Panc1 (cell line): Measurements from ENCODE around the gene NR4A1. TPM values are rescaled to one million over a fixed set of nuclear protein-coding genes. Genes with fewer than 3 reads are reported as not detected.

Experiments used
- ATAC-seq: fragments of 200-7000 bp; cut with Tn5 transposase; 2 replicates; pipeline ENCODE4 v1.9.1; 2020; ENCODE audit warnings: mild to moderate bottlenecking, moderate library complexity
- BruUV-seq: library from RNA; stranded (reverse); fragments of 400-500 nt; replicated peaks from 2 replicates; lab custom pipeline; 2021; lab: Mats Ljungman, UMichigan
- CTCF ChIA-PET: fragments of 300-600 bp; sonication (Branson Sonifier 250); formaldehyde crosslinking; loops from one replicate; lab custom pipeline; 2022; ENCODE audit warnings: antibody characterized with exemption; lab: Charles Lee
- POLR2A ChIA-PET: fragments of 300-600 bp; sonication (Branson Sonifier 250); formaldehyde crosslinking; loops from one replicate; lab custom pipeline; 2022; ENCODE audit warnings: antibody characterized with exemption; lab: Charles Lee
- DNase-seq: peaks from one replicate; pipeline ENCODE4 v3.0.0-alpha.2; 2010; ENCODE audit warnings: low read depth, low spot score
- H3K27ac ChIP-seq: 2 replicates; pipeline ENCODE4 v1.5.1; 2011; ENCODE audit warnings: mild to moderate bottlenecking, low read length, inconsistent platforms
- H3K27me3 ChIP-seq: fragments of 200-500 bp; sonication (Bioruptor generic); 2 replicates; pipeline ENCODE4 v1.6.0; 2014; ENCODE audit warnings: low read length, inconsistent platforms; ENCODE audit not compliant: control insufficient read depth, insufficient read depth
- H3K36me3 ChIP-seq: fragments of 200-500 bp; sonication (Bioruptor generic); 2 replicates; pipeline ENCODE4 v1.5.1; 2014; ENCODE audit warnings: inconsistent platforms, mild to moderate bottlenecking, low read length, moderate library complexity; ENCODE audit not compliant: control insufficient read depth, insufficient read depth
- H3K4me1 ChIP-seq: 2 replicates; pipeline ENCODE4 v1.5.1; 2011; ENCODE audit warnings: inconsistent platforms, mild to moderate bottlenecking, low read length, moderate library complexity; ENCODE audit not compliant: control insufficient read depth, insufficient read depth
- H3K4me3 ChIP-seq, 2 experiments: 2 replicates each; pipeline ENCODE4 v1.5.1; 2011 to 2012; ENCODE audit warnings: low read depth in 2 of 2, low read length in 2 of 2, mild to moderate bottlenecking in 2 of 2, inconsistent platforms in 1 of 2, moderate library complexity in 1 of 2
- H3K9me3 ChIP-seq: fragments of 200-500 bp; sonication (Bioruptor generic); 2 replicates; pipeline ENCODE4 v1.5.1; 2014; ENCODE audit warnings: low read depth, mild to moderate bottlenecking, inconsistent platforms, low read length, moderate library complexity; ENCODE audit not compliant: control insufficient read depth, insufficient read depth
- POLR2AphosphoS5 ChIP-seq: IDR thresholded peaks from 2 replicates; pipeline ENCODE4 v1.6.1; 2012; ENCODE audit warnings: mild to moderate bottlenecking, low read depth, low read length, moderate library complexity
- SIN3A ChIP-seq: IDR thresholded peaks from 2 replicates; pipeline ENCODE4 v1.6.1; 2012; ENCODE audit warnings: low read depth, mild to moderate bottlenecking, low read length, moderate library complexity, borderline replicate concordance; ENCODE audit not compliant: insufficient read depth
- TCF7L2 ChIP-seq: IDR thresholded peaks from 2 replicates; pipeline ENCODE4 v1.6.1; 2011; ENCODE audit warnings: mild to moderate bottlenecking, low read depth, low read length, inconsistent platforms
- in situ Hi-C: cut with HindIII; loops from 2 replicates; pipeline ENCODE4 v1.10.0; 2016; ENCODE audit warnings: low sequenced_read_pairs, low pct_unique_long_range_greater_than_20kb
- intact Hi-C: fragments of 100-400 bp; cut with micrococcal nuclease; formaldehyde crosslinking; loops from one replicate; pipeline ENCODE4 v1.10.0; 2022; ENCODE audit not compliant: unreplicated experiment
- total RNA-seq: library from RNA; stranded (reverse); gene quantifications from one replicate; pipeline ENCODE4 v1.2.1, GENCODE V29; 2021; ENCODE audit not compliant: unreplicated experiment
- TF ChIP-seq, protein P1 (sequence below), 2 experiments: IDR thresholded peaks; 2 replicates each; pipeline ENCODE4 v1.6.1; 2011 to 2012; ENCODE audit warnings: low read depth in 2 of 2, control low read depth in 1 of 2, low read length in 1 of 2, mild to moderate bottlenecking in 1 of 2, moderate library complexity in 1 of 2; ENCODE audit not compliant: insufficient read depth in 1 of 2
- TF ChIP-seq, protein P2 (sequence below): fragments of 450-650 bp; IDR thresholded peaks from 2 replicates; pipeline ENCODE4 v1.5.1; 2017; ENCODE audit warnings: mild to moderate bottlenecking

The NR4A1 gene
- total RNA-seq, 1 experiment from 2014 or later, result 2.0 TPM

DNA sequence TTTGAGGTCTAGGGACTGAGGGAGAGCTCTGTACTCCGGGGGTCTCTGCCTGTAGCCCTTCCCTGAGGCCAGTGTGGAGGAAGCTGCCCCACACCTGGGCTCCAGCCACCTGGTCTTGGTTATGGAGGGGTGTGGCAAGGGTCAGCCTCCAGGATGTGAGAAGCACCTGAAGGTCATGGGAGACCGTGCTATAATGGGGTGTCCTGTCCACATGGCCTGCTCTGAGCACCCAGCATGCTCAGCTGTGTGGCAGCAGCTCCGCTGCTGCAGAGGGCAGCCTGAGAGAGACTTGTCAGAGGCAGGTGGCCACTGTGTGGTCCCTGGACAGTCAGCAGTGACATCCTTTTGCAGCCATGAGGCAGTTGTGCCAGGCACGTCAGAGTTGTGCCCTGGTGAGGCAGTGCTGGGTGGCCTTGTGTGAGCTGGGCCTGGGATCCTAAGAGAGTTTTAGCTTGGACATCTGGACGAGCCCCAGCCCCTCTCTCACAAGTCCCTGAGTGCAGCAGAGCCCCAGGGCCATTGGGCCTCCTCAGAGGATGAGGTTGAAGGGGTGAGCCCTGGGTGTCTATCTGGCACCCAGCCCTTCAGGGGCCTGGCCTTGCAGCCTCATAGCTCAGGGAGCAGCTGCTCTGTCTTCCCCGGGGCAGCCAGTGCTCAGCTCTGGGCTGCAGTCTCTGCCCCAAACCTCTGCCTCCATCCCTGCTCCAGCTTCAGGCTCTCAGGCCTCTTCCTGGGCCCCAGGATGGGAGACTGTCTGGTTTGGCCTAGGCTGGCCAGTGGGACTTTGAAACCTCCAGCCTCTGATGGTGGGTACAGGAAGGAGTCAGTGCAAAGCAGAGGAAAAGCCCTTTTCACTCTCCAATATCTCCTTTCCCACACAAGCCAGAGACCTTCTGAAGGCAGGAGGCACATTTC, 11.2 kb downstream of the NR4A1 start:
- no peaks in the 10 kb centered on the region for H3K36me3 ChIP-seq
- intact Hi-C loops, result no loop called here

DNA sequence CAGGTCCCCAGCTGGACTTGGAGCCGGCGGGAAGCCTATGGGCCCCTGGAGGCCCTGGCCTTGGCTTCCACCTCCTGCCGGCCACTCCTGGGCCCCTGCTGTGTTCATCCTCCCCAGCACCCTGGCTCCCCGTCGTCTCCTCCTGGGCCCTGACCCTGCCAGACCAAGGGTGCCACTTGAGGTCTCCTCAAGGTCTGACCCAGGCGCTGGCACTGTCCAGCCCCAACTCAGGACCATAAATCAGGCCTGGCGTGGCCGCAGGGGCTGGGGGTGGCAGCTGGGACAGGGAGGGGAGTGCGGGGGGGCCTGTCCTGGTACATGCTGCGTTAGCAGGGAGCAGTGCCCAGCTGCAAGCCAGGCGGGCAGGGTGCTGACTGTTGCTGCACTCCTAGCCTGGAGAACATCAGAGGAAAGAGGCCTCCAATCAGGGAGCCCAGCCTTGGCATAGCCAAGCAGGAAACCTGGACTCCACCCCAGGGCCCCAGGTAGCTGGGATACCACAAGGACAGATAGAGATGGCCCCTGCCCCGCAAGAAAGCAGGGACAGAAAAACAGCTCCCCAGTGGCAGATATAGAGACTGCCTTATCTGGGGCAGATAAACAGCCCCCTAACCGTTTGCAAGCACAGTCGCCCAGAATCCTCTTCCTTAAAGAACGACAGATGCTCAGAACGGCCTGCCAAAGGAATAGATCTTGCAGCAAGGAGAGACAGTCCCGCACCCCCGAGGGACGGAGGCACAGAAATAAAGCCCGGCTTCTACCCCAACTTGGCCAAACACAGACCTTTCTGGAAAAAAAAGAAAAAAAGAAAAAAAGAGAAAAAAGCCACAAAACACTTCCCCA, 12.1 kb downstream of the NR4A1 start:
- CTCF ChIA-PET, result interaction anchor here (0.5 kb wide), 1 partner anchor 12 kb away, joined by 7 read pairs; the partner anchor contains the start of gene NR4A1
- H3K9me3 ChIP-seq, result no peaks in the 10 kb centered on the region
- no peaks in the 10 kb centered on the region for H3K27me3 ChIP-seq
- no peak for ATAC-seq
- no peaks in the 10 kb centered on the region for H3K4me1 ChIP-seq
- no peak overlapping the region for H3K4me3 ChIP-seq
- no TSS peak for BruUV-seq
- DNase-seq, result no peak
- no peak overlapping the region for H3K27ac ChIP-seq
- TF ChIP-seq, protein P1, sequence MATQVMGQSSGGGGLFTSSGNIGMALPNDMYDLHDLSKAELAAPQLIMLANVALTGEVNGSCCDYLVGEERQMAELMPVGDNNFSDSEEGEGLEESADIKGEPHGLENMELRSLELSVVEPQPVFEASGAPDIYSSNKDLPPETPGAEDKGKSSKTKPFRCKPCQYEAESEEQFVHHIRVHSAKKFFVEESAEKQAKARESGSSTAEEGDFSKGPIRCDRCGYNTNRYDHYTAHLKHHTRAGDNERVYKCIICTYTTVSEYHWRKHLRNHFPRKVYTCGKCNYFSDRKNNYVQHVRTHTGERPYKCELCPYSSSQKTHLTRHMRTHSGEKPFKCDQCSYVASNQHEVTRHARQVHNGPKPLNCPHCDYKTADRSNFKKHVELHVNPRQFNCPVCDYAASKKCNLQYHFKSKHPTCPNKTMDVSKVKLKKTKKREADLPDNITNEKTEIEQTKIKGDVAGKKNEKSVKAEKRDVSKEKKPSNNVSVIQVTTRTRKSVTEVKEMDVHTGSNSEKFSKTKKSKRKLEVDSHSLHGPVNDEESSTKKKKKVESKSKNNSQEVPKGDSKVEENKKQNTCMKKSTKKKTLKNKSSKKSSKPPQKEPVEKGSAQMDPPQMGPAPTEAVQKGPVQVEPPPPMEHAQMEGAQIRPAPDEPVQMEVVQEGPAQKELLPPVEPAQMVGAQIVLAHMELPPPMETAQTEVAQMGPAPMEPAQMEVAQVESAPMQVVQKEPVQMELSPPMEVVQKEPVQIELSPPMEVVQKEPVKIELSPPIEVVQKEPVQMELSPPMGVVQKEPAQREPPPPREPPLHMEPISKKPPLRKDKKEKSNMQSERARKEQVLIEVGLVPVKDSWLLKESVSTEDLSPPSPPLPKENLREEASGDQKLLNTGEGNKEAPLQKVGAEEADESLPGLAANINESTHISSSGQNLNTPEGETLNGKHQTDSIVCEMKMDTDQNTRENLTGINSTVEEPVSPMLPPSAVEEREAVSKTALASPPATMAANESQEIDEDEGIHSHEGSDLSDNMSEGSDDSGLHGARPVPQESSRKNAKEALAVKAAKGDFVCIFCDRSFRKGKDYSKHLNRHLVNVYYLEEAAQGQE (IDR thresholded peaks at IDR 0.05; ENCODE audit: insufficient read depth in 1 of 2, low read depth in 2 of 2, low read length in 1 of 2), result no peak
- TF ChIP-seq, protein P2, sequence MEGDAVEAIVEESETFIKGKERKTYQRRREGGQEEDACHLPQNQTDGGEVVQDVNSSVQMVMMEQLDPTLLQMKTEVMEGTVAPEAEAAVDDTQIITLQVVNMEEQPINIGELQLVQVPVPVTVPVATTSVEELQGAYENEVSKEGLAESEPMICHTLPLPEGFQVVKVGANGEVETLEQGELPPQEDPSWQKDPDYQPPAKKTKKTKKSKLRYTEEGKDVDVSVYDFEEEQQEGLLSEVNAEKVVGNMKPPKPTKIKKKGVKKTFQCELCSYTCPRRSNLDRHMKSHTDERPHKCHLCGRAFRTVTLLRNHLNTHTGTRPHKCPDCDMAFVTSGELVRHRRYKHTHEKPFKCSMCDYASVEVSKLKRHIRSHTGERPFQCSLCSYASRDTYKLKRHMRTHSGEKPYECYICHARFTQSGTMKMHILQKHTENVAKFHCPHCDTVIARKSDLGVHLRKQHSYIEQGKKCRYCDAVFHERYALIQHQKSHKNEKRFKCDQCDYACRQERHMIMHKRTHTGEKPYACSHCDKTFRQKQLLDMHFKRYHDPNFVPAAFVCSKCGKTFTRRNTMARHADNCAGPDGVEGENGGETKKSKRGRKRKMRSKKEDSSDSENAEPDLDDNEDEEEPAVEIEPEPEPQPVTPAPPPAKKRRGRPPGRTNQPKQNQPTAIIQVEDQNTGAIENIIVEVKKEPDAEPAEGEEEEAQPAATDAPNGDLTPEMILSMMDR, result no peak
- TF ChIP-seq SIN3A, result no peak
- no peak for TF ChIP-seq POLR2AphosphoS5
- TF ChIP-seq TCF7L2, result no peak
- in situ Hi-C loops (no loop called here), intact Hi-C loops (no loop called here)
- no peaks in the 10 kb centered on the region for H3K36me3 ChIP-seq
- POLR2A ChIA-PET, result no interaction called here

More for the DNA sequence above, 11.2 kb downstream of the NR4A1 start:
- no peak overlapping the region for H3K4me3 ChIP-seq
- no peaks in the 10 kb centered on the region for H3K27me3 ChIP-seq
- H3K9me3 ChIP-seq, result no peaks in the 10 kb centered on the region
- no TSS peak for BruUV-seq
- ATAC-seq, result no peak
- no peak for DNase-seq
- no peak overlapping the region for H3K27ac ChIP-seq
- CTCF ChIA-PET, result interaction anchor here (2.0 kb wide), 1 partner anchor 20 kb away, joined by 6 read pairs; no protein-coding TSS in a partner anchor
- POLR2A ChIA-PET, result no interaction called here
- H3K4me1 ChIP-seq, result no peaks in the 10 kb centered on the region
- TF ChIP-seq SIN3A (no peak), POLR2AphosphoS5 (no peak), TCF7L2 (no peak)
- TF ChIP-seq, protein P1 (IDR thresholded peaks at IDR 0.05; ENCODE audit: insufficient read depth in 1 of 2, low read depth in 2 of 2, low read length in 1 of 2), result no peak
- TF ChIP-seq, protein P2, result no peak
- in situ Hi-C loops, result no loop called here
